ENCODE data around the gene NKIRAS2.
A peak's percentile ranks its signal among the peaks of the same experiment; 100 is the strongest.

NKIRAS2 gene

DNA sequence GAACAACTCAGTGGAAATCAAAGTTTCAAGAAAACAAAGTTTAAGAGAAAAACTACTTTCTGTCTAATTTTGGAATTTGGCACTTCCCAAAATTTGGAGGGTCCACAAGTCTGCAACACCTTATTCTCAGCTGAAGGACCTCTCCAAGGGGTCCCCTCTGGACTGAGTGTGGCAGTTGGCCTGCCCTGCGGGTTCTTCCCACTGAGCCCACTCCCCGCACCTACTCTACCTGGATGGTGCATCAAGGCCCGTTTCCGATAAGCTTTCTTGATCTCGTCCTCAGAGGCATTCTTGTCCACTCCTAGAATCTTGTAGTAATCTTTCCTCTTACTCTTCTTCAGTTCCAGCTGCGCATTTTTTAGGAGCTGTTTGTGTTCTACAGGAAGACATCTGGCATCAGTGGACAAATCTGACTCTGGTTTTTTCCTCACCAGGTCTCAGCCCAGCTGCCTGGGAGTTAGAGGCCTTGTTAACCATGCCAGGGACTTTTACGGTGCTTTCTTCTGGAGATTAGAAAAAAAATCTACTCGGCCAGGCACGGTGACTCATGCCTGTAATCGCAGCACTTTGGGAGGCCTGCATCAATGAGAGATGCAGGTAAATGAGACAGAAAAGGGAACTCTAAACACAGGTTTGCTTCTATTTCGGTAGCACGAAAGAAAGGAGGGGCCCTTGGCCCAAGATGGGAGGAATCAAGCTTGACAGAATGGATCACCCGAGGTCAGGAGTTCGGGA lies 37.7 kb upstream of the NKIRAS2 start:
- TF ChIP-seq, protein P1, sequence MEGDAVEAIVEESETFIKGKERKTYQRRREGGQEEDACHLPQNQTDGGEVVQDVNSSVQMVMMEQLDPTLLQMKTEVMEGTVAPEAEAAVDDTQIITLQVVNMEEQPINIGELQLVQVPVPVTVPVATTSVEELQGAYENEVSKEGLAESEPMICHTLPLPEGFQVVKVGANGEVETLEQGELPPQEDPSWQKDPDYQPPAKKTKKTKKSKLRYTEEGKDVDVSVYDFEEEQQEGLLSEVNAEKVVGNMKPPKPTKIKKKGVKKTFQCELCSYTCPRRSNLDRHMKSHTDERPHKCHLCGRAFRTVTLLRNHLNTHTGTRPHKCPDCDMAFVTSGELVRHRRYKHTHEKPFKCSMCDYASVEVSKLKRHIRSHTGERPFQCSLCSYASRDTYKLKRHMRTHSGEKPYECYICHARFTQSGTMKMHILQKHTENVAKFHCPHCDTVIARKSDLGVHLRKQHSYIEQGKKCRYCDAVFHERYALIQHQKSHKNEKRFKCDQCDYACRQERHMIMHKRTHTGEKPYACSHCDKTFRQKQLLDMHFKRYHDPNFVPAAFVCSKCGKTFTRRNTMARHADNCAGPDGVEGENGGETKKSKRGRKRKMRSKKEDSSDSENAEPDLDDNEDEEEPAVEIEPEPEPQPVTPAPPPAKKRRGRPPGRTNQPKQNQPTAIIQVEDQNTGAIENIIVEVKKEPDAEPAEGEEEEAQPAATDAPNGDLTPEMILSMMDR (IDR thresholded peaks at IDR 0.05; ENCODE audit: unreplicated experiment in 3 of 3) = no peak
- peaks cover 21% of the 10 kb centered on the region for H3K4me1 Mint-ChIP-seq
- H3K36me3 Mint-ChIP-seq (ENCODE audit: low read depth) = peaks cover 73% of the 10 kb centered on the region
- peak overlapping the region in 1 of 3 experiments; percentile 28 for H3K27ac Mint-ChIP-seq
- H3K4me3 Mint-ChIP-seq = no peak overlapping the region
- H3K27me3 Mint-ChIP-seq (ENCODE audit: low read depth) = no peaks in the 10 kb centered on the region
- H3K9me3 Mint-ChIP-seq = no peaks in the 10 kb centered on the region

DNA sequence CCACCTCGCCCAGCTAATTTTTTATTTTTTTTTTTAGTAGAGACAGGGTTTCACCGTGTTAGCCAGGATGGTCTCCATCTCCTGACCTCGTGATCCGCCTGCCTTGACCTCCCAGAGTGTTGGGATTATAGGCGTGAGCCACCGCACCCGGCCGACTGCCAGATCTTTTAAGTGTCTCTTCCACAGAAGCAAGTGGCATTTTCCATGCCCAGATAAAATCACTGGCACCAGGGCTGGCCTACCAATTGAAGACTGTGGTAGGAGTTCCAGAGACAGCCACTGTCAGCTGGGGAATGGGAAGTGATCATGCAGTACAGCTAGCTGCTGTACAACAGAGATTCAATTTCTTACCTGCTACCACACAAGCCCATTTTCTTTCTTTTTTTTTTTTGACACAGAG lies 35.4 kb upstream of the NKIRAS2 start:
- TF ChIP-seq, protein P1 (IDR thresholded peaks at IDR 0.05; ENCODE audit: unreplicated experiment in 3 of 3) = no peak
- Mint-ChIP-seq H3K36me3 (ENCODE audit: low read depth) (peaks cover 79% of the 10 kb centered on the region), H3K9me3 (no peaks in the 10 kb centered on the region), H3K4me1 (peaks cover 32% of the 10 kb centered on the region), H3K27me3 (ENCODE audit: low read depth) (no peaks in the 10 kb centered on the region), H3K4me3 (no peak overlapping the region), H3K27ac (no peak overlapping the region)

DNA sequence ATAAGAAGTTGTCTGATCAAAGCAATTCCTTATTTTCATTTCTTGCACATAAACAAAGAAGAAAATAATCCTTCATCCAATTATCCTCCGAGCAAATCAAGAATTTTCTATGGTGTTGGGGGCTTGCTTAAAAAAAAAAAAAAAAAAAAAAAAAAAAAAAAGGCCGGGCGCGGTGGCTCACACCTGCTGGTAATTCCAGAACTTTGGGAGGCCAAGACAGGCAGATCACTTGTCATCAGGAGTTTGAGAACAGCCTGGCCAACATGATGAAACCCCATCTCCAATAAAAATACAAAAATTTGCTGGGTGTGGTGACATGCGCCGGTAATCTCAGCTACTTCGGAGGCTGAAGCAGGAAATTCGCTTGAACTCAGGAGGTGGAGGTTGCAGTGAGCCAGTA lies 34.0 kb upstream of the NKIRAS2 start:
- peaks cover 34% of the 10 kb centered on the region for H3K4me1 Mint-ChIP-seq
- H3K27ac Mint-ChIP-seq = peak overlapping the region in 2 of 3 experiments; percentile 52 to 61
- H3K27me3 Mint-ChIP-seq (ENCODE audit: low read depth) = no peaks in the 10 kb centered on the region
- TF ChIP-seq, protein P1 (IDR thresholded peaks at IDR 0.05; ENCODE audit: unreplicated experiment in 3 of 3) = no peak
- H3K36me3 Mint-ChIP-seq (ENCODE audit: low read depth) = peaks cover 76% of the 10 kb centered on the region
- no peak overlapping the region for H3K4me3 Mint-ChIP-seq
- H3K9me3 Mint-ChIP-seq = no peaks in the 10 kb centered on the region

DNA sequence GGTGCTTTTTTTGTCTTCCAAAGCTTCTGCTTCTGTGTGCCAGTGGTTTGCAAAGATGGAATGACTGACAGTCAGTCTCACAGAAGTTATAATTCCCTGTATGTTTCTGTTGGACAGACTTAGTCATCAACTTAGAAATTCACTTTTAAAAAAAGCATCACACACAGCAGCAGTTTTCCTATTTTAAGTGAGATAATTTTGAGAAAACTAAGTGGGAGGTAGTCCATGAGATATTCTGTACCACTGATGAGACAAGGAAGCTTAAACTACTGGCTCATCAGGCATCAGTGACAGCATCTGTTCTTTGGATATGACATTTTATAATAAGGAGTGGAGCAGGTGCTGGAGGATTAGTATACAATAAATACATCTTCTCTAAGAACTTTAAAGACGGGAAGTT lies 33.3 kb upstream of the NKIRAS2 start:
- Mint-ChIP-seq H3K36me3 (ENCODE audit: low read depth) (peaks cover 78% of the 10 kb centered on the region), H3K4me3 (no peak overlapping the region), H3K27ac (peak overlapping the region in 2 of 3 experiments; percentile 52 to 61), H3K4me1 (peaks cover 41% of the 10 kb centered on the region), H3K9me3 (no peaks in the 10 kb centered on the region), H3K27me3 (ENCODE audit: low read depth) (no peaks in the 10 kb centered on the region)
- TF ChIP-seq, protein P1 (IDR thresholded peaks at IDR 0.05; ENCODE audit: unreplicated experiment in 3 of 3) = no peak

DNA sequence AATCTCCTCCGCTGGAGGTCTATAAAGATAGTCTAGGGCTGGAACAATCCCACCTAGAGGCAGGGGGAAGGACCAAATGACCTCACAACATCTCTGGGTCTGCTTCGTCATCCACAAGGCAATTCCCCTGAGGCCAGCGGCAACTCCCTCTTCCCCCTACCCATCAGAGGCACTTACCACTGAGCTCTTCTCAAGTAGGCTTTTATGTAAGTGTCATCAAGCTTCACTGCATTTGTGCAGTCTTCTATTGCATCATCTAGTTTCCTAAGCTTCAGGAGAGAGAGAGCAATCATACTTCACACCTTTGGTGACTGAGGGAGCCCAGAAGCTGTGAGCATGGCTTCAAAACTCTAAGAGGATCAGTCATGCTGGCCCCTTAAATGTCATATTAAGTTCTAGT lies 32.2 kb upstream of the NKIRAS2 start:
- TF ChIP-seq, protein P1 (IDR thresholded peaks at IDR 0.05; ENCODE audit: unreplicated experiment in 3 of 3) = no peak
- peaks cover 76% of the 10 kb centered on the region for H3K36me3 Mint-ChIP-seq (ENCODE audit: low read depth)

DNA sequence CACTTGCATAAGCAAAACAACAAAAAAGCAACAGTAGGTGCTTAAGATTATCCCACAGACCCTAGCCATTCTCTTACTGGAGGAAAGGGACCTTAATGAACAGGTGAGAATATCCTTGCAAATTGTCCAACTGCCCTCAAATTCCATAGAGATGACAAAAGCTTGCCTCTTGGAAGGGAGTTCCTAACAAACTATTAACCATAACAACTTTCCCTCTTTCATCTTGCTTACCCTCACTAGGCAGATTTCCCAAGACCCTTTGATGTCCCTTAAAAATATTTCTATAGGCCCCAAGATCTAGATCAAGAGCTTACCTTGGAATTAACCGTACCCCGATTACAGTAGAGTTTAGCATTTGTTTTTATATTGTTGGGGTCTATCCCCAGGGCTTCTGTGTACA lies 31.5 kb upstream of the NKIRAS2 start:
- Mint-ChIP-seq H3K27ac (peak overlapping the region in 1 of 3 experiments; percentile 30), H3K9me3 (no peaks in the 10 kb centered on the region), H3K36me3 (ENCODE audit: low read depth) (peaks cover 78% of the 10 kb centered on the region), H3K4me1 (peaks cover 47% of the 10 kb centered on the region), H3K27me3 (ENCODE audit: low read depth) (no peaks in the 10 kb centered on the region), H3K4me3 (no peak overlapping the region)
- TF ChIP-seq, protein P1 (IDR thresholded peaks at IDR 0.05; ENCODE audit: unreplicated experiment in 3 of 3) = no peak

More for the DNA sequence above, 32.2 kb upstream of the NKIRAS2 start:
- Mint-ChIP-seq H3K4me3 (no peak overlapping the region), H3K9me3 (no peaks in the 10 kb centered on the region), H3K27me3 (ENCODE audit: low read depth) (no peaks in the 10 kb centered on the region), H3K4me1 (peaks cover 45% of the 10 kb centered on the region), H3K27ac (peak overlapping the region in 1 of 3 experiments; percentile 52)
